ENCODE measurements around the gene ANKS1B.
A peak's percentile ranks its signal among the peaks of the same experiment; 100 is the strongest.

Gene ANKS1B

DNA sequence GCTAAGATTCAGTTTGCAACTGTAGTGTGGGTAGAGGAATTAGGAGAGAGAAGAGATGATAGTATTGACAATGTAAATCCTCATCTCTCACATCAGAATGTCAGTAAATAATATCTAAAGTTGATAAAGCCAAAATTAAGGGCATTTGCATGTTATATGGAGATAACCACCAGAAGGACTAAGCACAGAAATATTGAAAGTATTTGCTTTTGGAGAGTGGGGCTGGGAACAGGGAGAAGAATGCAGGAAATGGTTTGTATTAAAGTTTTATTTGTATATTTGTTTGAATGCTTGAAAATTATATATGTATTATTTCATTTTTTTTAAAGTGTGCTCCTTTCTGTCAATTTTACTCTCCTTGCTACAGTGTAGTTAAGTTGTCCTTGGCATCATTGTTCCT lies 848.2 kb downstream of the ANKS1B start:
- Histone ChIP-seq H3K9me3 (ENCODE audit: control insufficient read depth, low read length) (no peaks in the 10 kb centered on the region), H3K4me3 (ENCODE audit: low read depth, low read length) (no peak overlapping the region), H3K4me2 (ENCODE audit: low read length) (no peak overlapping the region), H3K27me3 (ENCODE audit: control insufficient read depth, insufficient read depth, low read length) (no peaks in the 10 kb centered on the region), H3K27ac (no peak overlapping the region), H3K36me3 (ENCODE audit: control insufficient read depth, insufficient read depth, low read length) (no peaks in the 10 kb centered on the region), H3K4me1 (no peaks in the 10 kb centered on the region), H3K9ac (no peak overlapping the region), H3K79me2 (no peaks in the 10 kb centered on the region), H2AFZ (no peak overlapping the region)
- TF ChIP-seq, protein P1, sequence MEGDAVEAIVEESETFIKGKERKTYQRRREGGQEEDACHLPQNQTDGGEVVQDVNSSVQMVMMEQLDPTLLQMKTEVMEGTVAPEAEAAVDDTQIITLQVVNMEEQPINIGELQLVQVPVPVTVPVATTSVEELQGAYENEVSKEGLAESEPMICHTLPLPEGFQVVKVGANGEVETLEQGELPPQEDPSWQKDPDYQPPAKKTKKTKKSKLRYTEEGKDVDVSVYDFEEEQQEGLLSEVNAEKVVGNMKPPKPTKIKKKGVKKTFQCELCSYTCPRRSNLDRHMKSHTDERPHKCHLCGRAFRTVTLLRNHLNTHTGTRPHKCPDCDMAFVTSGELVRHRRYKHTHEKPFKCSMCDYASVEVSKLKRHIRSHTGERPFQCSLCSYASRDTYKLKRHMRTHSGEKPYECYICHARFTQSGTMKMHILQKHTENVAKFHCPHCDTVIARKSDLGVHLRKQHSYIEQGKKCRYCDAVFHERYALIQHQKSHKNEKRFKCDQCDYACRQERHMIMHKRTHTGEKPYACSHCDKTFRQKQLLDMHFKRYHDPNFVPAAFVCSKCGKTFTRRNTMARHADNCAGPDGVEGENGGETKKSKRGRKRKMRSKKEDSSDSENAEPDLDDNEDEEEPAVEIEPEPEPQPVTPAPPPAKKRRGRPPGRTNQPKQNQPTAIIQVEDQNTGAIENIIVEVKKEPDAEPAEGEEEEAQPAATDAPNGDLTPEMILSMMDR (IDR thresholded peaks at IDR 0.05), result no peak

DNA sequence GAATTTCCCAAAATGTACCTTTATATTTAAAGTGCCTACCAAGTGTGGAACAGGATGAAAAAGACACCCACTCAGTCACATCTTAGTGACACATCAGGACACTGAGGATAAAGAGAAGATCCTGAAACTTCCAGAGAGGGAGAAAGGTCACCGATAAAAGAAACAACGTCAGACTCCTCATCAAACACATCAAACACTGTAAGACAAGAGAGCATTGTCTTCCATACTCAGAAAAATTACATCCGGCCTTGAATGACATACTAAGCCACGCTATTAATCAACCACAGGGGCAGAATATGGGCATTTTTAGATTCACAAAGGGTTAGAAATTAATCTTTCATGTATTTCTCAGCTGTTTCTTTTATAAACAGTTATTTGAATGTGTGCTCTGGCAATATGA lies 849.4 kb downstream of the ANKS1B start:
- Histone ChIP-seq H3K9ac (no peak overlapping the region), H2AFZ (no peak overlapping the region), H3K9me3 (ENCODE audit: control insufficient read depth, low read length) (no peaks in the 10 kb centered on the region), H3K36me3 (ENCODE audit: control insufficient read depth, insufficient read depth, low read length) (no peaks in the 10 kb centered on the region), H3K4me3 (ENCODE audit: low read depth, low read length) (no peak overlapping the region), H3K27me3 (ENCODE audit: control insufficient read depth, insufficient read depth, low read length) (no peaks in the 10 kb centered on the region), H3K79me2 (no peaks in the 10 kb centered on the region), H3K4me2 (ENCODE audit: low read length) (no peak overlapping the region), H3K27ac (no peak overlapping the region), H3K4me1 (no peaks in the 10 kb centered on the region)
- TF ChIP-seq, protein P1 (IDR thresholded peaks at IDR 0.05), result no peak

DNA sequence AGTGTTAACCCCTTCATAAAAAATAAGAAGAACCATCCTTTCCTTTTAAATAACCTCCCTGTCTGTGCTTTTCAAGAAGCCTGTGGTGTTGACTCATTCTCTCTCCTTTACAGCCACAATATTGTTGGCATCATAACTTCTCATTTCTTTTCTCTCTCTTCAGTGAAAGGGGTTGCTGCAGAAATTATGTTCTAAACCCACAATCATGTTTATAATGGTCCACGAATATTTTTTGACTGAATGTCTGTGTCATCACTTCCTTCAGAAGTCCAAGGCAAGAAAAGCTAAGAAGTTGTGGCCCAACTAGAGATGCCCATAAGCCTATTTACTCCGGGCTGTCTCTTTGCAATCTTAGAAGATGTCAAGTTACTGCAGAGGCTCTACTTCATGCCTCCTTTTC lies 851.3 kb downstream of the ANKS1B start:
- Histone ChIP-seq H2AFZ (no peak overlapping the region), H3K79me2 (no peaks in the 10 kb centered on the region), H3K27me3 (ENCODE audit: control insufficient read depth, insufficient read depth, low read length) (no peaks in the 10 kb centered on the region), H3K4me1 (no peaks in the 10 kb centered on the region), H3K4me3 (ENCODE audit: low read depth, low read length) (no peak overlapping the region), H3K36me3 (ENCODE audit: control insufficient read depth, insufficient read depth, low read length) (no peaks in the 10 kb centered on the region), H3K9me3 (ENCODE audit: control insufficient read depth, low read length) (no peaks in the 10 kb centered on the region), H3K4me2 (ENCODE audit: low read length) (no peak overlapping the region), H3K27ac (no peak overlapping the region), H3K9ac (no peak overlapping the region)
- TF ChIP-seq, protein P1 (IDR thresholded peaks at IDR 0.05), result no peak

DNA sequence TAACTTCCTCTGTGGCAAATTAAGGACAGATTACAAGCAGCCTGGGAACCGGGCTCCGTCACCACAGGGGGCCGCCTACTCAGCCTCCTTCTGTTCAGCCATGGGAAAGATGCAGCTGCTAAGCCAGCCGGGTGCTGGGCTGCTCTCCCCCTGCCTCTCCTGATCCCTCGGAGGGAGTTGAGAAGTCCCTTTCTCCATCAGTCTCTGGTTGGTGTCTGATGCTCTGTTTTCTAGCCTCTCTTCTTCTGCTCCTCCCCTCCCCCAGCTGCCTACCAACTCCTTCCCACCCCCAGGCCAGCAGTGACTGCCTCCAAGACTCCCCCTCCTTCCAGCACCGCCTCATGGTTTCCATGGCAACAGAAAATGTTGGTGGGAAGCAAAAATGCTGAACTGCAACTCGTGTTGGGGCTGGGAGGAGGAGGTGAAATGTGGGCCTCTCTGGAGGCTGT lies 853.0 kb downstream of the ANKS1B start:
- Histone ChIP-seq H3K9ac (no peak overlapping the region), H3K9me3 (ENCODE audit: control insufficient read depth, low read length) (no peaks in the 10 kb centered on the region), H3K27ac (no peak overlapping the region), H3K4me1 (no peaks in the 10 kb centered on the region), H3K27me3 (ENCODE audit: control insufficient read depth, insufficient read depth, low read length) (no peaks in the 10 kb centered on the region), H2AFZ (no peak overlapping the region), H3K79me2 (no peaks in the 10 kb centered on the region), H3K4me3 (ENCODE audit: low read depth, low read length) (no peak overlapping the region), H3K36me3 (ENCODE audit: control insufficient read depth, insufficient read depth, low read length) (no peaks in the 10 kb centered on the region), H3K4me2 (ENCODE audit: low read length) (no peak overlapping the region)
- TF ChIP-seq, protein P1 (IDR thresholded peaks at IDR 0.05), result no peak

DNA sequence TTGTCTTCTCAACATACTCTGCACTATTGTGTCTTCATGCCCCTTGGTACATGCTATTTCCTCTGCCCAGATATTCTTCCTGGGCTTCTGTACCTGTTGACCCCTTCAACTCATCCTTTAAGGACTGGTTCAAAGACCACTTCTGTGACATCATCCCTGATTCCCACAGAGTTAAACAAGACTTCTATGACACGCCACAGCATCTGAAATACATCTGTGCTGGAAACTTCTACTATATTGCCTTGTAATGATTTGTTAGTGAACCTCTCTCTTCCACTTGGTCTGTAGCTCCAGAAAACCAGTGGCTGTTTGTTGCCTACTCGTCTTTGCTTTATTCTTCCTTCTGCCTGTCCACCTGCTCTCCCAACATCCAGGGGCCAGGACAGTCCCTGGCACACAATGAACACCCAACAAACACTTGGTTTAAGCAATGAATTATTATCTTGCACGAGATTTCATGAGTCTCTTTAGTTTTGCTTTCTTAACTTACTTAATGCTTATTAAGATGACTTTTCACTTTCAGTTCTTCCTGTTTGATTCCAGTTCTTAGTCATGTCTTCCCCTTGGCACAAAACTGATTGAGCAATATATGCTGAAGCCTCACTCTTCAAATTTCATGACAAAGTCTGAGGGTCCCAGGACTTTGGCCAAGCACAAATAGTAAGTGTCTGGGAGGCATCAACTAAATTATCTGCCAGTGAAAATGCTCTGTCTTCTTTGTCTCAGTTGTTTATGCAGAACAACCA lies 853.8 kb downstream of the ANKS1B start:
- H3K9ac ChIP-seq, result no peak overlapping the region
- H3K9me3 ChIP-seq (ENCODE audit: control insufficient read depth, low read length), result no peaks in the 10 kb centered on the region
- no peaks in the 10 kb centered on the region for H3K4me1 ChIP-seq

More for the DNA sequence above, 853.8 kb downstream of the ANKS1B start:
- Histone ChIP-seq H3K36me3 (ENCODE audit: control insufficient read depth, insufficient read depth, low read length) (no peaks in the 10 kb centered on the region), H2AFZ (no peak overlapping the region), H3K4me2 (ENCODE audit: low read length) (no peak overlapping the region), H3K4me3 (ENCODE audit: low read depth, low read length) (no peak overlapping the region), H3K27me3 (ENCODE audit: control insufficient read depth, insufficient read depth, low read length) (no peaks in the 10 kb centered on the region), H3K27ac (peak overlapping the region; percentile 8), H3K79me2 (no peaks in the 10 kb centered on the region)
- TF ChIP-seq, protein P1 (IDR thresholded peaks at IDR 0.05), result no peak

All from parathyroid adenoma (tissue), 2 donors.